GM13976 (cell line): ENCODE data around the gene RUSC2.
"Not testable (repeated sequence)": the region's sequence is repeated elsewhere in the genome, so short reads cannot be mapped to it uniquely, and the experiment has no call there.

Source experiments
- DNase-seq: peaks from one replicate; pipeline ENCODE4 v3.0.0; 2012; ENCODE audit warnings: low spot score
- in situ Hi-C: fragments of 300-500 bp; cut with MboI; formaldehyde crosslinking; loops from one replicate; pipeline ENCODE4 v1.12.0; 2022; ENCODE audit warnings: low sequenced_read_pairs, mixed read lengths, inconsistent platforms; ENCODE audit not compliant: unreplicated experiment
- TF ChIP-seq, protein P1 (sequence below): IDR thresholded peaks from 2 replicates; pipeline ENCODE4 v1.5.1; 2012; ENCODE audit warnings: borderline replicate concordance, mild to moderate bottlenecking; ENCODE audit not compliant: insufficient read depth; ENCODE audit errors: extremely low read depth, missing control alignments, control extremely low read depth

RUSC2 gene

DNA sequence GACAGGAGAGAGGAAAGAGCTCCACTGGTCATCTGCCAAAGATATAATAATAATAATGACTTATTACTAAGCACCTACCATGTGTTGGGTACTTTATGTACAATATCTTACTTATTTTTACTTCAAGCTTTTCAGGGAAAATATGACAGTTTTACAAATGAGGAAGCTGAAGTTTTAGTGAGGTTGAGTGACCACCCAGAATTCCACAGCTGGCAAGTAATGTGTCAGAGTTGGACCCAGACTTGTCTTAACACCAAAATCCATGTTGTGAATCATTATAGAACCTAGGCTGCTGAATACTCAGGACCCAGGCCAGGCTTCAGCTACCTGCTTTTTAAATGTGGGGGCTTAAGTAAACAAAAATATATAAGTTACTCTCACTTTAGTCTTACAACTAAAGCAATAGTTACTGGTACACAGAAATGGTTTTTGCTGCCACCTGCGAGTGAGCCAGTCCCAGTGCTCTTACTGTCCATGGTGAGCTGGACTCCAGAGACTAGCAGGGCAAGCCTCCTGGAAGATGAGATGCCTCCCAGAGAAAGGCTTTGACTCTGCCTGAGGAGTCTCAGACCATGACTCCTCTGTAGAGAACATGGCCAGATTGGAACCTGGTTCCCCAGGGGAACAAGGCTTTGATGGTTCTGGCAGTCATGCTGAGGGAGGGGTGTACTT lies 29.9 kb downstream of the RUSC2 start:
- no peak for DNase-seq
- TF ChIP-seq, protein P1, sequence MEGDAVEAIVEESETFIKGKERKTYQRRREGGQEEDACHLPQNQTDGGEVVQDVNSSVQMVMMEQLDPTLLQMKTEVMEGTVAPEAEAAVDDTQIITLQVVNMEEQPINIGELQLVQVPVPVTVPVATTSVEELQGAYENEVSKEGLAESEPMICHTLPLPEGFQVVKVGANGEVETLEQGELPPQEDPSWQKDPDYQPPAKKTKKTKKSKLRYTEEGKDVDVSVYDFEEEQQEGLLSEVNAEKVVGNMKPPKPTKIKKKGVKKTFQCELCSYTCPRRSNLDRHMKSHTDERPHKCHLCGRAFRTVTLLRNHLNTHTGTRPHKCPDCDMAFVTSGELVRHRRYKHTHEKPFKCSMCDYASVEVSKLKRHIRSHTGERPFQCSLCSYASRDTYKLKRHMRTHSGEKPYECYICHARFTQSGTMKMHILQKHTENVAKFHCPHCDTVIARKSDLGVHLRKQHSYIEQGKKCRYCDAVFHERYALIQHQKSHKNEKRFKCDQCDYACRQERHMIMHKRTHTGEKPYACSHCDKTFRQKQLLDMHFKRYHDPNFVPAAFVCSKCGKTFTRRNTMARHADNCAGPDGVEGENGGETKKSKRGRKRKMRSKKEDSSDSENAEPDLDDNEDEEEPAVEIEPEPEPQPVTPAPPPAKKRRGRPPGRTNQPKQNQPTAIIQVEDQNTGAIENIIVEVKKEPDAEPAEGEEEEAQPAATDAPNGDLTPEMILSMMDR, result no peak
- in situ Hi-C loops, result no loop called here

DNA sequence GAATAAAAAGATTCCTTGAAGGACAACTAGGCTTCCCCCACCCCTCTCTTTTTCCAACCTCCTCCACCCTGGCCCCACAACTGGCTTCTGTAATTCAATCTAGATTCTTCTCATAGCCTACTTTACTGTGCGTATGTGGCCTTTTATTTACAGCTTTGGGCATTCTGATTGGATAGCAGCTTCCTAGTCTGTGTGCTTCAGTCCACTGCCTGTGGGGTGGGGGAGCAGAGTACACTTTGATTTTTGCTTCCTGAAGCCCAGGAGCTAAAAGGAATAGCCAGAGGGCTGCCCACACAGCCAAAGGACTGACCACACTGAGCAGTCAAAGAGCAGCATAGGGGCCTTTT lies 30.4 kb downstream of the RUSC2 start:
- no peak for DNase-seq
- in situ Hi-C loops, result no loop called here
- TF ChIP-seq, protein P1, result no peak

DNA sequence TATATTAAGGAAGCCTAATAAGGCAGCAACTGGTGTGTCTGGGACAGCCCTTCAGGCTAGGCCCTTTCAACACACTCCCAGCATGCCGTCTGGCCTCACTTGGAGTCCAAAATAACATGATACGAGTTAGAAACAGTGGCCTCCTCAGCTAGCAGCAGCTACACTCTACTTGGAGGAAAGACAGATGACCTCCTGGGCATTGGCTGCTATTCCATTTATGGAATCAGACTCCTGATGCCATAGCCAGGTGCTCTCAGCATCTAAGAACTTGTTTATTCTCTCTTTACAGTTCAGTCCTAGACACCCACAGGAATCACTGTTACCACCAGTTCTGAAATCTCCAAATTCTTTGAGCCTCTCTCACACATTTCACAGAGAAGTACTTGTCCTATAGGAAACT lies 31.8 kb downstream of the RUSC2 start:
- in situ Hi-C loops, result no loop called here
- DNase-seq, result no peak

DNA sequence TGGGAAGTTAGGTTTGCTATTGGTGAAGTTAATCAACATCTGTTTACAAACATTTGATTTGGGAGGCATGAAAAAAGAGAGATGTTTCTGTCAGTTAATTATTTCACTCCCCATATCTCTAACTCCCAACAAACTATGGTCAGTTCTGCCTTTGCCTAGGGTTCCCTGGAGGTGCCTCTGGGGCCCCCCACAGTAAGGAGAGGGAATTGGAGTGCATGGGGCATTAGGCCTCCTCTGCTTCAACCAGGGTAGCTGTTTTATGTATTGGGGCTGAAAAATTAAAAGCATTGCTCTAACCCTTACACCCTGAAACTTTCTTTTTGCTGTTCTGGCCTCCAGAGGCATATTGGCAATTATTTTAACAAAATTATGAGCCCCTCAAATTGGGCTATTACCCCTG lies 32.3 kb downstream of the RUSC2 start:
- TF ChIP-seq, protein P1, result no peak
- in situ Hi-C loops, result no loop called here

More for the DNA sequence above, 31.8 kb downstream of the RUSC2 start:
- TF ChIP-seq, protein P1, result no peak

DNA sequence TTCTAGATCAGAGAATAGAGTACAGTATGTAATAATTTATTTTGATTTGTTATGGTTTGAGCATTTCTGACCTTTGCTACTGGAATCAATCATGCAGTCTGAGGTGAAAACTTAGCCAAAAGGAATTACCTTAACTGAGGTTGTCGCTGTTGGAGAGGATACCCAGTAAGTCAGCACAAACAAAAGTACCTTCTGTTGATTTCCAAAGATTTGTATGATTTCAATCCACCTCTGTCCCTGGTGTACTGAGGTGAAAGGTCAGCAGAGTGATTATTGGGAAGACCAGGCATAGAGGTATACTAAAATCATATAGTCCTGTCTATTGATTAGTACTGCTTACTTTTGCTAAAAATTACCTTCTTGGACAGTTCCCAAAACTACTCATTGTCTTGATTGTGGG lies 32.8 kb downstream of the RUSC2 start:
- TF ChIP-seq, protein P1, result no peak
- in situ Hi-C loops, result no loop called here
- DNase-seq, result no peak

More for the DNA sequence above, 32.3 kb downstream of the RUSC2 start:
- DNase-seq, result no peak

DNA sequence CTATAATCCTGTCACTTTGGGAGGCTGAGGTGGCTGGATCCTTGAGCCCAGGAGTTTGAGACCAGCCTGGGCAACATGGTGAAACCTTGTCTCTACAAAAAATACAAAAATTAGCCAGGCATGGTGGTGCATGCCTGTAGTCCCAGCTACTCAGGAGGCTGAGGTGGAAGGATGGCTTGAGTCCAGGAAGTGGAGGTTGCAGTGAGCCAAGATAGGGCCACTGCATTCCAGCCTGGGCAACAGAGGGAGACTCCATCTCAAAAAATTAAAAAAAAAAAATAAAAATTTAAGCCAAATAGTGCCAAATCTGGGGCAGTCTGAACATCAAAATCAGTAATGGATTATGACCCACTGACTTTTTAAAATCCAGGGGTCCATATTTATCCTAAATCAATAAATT lies 33.6 kb downstream of the RUSC2 start:
- in situ Hi-C loops, DNase-seq: not testable (repeated sequence)

DNA sequence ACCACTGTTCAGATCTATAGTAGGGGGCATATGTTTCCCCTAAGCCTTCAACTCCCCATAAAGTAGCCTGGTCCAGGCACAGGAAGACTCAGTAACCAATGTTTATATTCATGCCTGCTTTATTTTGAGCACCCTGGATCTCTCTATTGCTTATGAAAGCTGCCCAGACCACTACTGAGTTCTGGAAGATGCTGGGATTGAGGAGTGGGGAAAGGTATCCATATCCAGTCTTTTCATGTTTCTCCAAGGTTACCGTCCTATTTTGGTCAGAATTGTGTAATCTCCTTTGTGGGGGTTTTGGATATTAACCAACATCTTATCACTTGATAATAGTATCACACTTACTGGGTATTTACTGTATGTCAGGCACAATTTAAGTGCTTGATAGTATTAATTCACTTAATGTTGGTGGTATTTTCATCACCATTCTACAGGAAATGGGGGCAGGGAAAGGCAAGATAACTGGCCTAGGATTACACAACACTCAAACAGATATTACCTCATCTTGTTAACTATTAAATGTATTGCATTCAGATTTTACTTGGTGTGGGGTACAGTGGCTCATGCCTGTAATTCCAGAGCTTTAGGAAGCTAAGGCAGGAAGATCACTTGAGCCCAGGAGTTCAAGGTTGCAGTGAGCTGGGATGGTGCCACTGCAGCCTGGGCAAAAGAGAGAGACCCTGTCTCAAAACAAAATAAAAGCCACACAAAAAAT lies 36.3 kb downstream of the RUSC2 start:
- in situ Hi-C loops, result no loop called here
- DNase-seq, result no peak
- TF ChIP-seq, protein P1, result no peak
